GM23248 (cell line): ENCODE measurements around the gene PIEZO2. TPM values are rescaled to one million over a fixed set of nuclear protein-coding genes. Genes with fewer than 3 reads are reported as not detected.
"Not testable (repeated sequence)": the region's sequence is repeated elsewhere in the genome, so short reads cannot be mapped to it uniquely, and the experiment has no call there.

Experiments used
- DNase-seq: peaks from one replicate; pipeline ENCODE4 v3.0.0-alpha.2; 2015
- H2AFZ ChIP-seq: fragments of 200-600 bp; sonication (generic); 2 replicates; pipeline ENCODE4 v1.6.1; 2016; ENCODE audit warnings: antibody characterized with exemption
- H3F3A ChIP-seq: fragments of 200-600 bp; sonication (generic); 2 replicates; pipeline ENCODE4 v1.6.1; 2016; ENCODE audit warnings: mild to moderate bottlenecking, antibody characterized with exemption, mixed run types; ENCODE audit not compliant: insufficient read depth
- H3K27ac ChIP-seq: fragments of 200-600 bp; sonication (generic); 2 replicates; pipeline ENCODE4 v1.5.1; 2016; ENCODE audit warnings: mild to moderate bottlenecking
- H3K27me3 ChIP-seq: fragments of 200-600 bp; sonication (generic); replicated peaks from 2 replicates; pipeline ENCODE4 v1.6.1; 2016; ENCODE audit warnings: mild to moderate bottlenecking; ENCODE audit not compliant: insufficient read depth
- H3K36me3 ChIP-seq: fragments of 200-600 bp; sonication (generic); 2 replicates; pipeline ENCODE4 v1.6.1; 2016; ENCODE audit warnings: low read depth, mild to moderate bottlenecking
- H3K4me1 ChIP-seq: fragments of 200-600 bp; sonication (generic); 2 replicates; pipeline ENCODE4 v1.6.1; 2016; ENCODE audit warnings: mild to moderate bottlenecking; ENCODE audit not compliant: insufficient read depth
- H3K4me2 ChIP-seq: fragments of 200-600 bp; sonication (generic); one replicate; pipeline ENCODE4 v1.6.1; 2016; ENCODE audit warnings: mild to moderate bottlenecking; ENCODE audit not compliant: unreplicated experiment
- H3K4me3 ChIP-seq: fragments of 200-600 bp; sonication (generic); 2 replicates; pipeline ENCODE4 v1.5.1; 2016; ENCODE audit warnings: mild to moderate bottlenecking
- H3K79me2 ChIP-seq: fragments of 200-600 bp; sonication (generic); 2 replicates; pipeline ENCODE4 v1.6.1; 2016; ENCODE audit warnings: mild to moderate bottlenecking; ENCODE audit not compliant: insufficient read depth
- H3K9ac ChIP-seq: fragments of 200-600 bp; sonication (generic); 2 replicates; pipeline ENCODE4 v1.6.1; 2016; ENCODE audit warnings: mild to moderate bottlenecking
- H3K9me2 ChIP-seq: fragments of 200-600 bp; sonication (generic); 2 replicates; pipeline ENCODE4 v1.6.1; 2016; ENCODE audit warnings: mixed run types, mild to moderate bottlenecking, moderate library complexity; ENCODE audit not compliant: insufficient read depth
- H3K9me3 ChIP-seq: fragments of 200-600 bp; sonication (generic); one replicate; pipeline ENCODE4 v1.6.1; 2017; ENCODE audit warnings: low read depth
- H4K20me1 ChIP-seq: fragments of 200-600 bp; sonication (generic); 2 replicates; pipeline ENCODE4 v1.6.0; 2016; ENCODE audit not compliant: insufficient read depth
- EZH2 ChIP-seq: fragments of 200-600 bp; sonication (generic); IDR thresholded peaks from 2 replicates; pipeline ENCODE4 v1.6.1; 2018; ENCODE audit warnings: antibody characterized with exemption, mild to moderate bottlenecking; ENCODE audit not compliant: insufficient read depth, poor library complexity, severe bottlenecking
- EZH2phosphoT487 ChIP-seq: fragments of 200-600 bp; sonication (generic); IDR thresholded peaks from 2 replicates; pipeline ENCODE4 v1.6.1; 2018; ENCODE audit warnings: antibody characterized with exemption, moderate library complexity, mild to moderate bottlenecking, low read depth; ENCODE audit not compliant: insufficient read depth
- WGBS, 2 experiments: methylation state at CpG; one replicate each; pipeline ENCODE4 v1.1.6; 2015 to 2017; ENCODE audit warnings: low lambda C conversion rate in 2 of 2, low coverage in 1 of 2; ENCODE audit errors: missing lambda C conversion rate in 2 of 2; 5-methylcytosine and 5-hydroxymethylcytosine counted together
- in situ Hi-C: fragments of 300-500 bp; cut with MboI; formaldehyde crosslinking; loops from 2 replicates; pipeline ENCODE4 v1.15.0; 2020
- polyA plus RNA-seq: library from polyadenylated mRNA; unstranded; fragments of >200 nt; fragmentation: Nextera tagmentation; extraction: Ambion mirVana; gene quantifications from 2 replicates; pipeline ENCODE4 v1.2.1, GENCODE V29; 2016
- total RNA-seq: library from RNA; depleted of rRNA; stranded (reverse); fragments of >200 nt; shearing (Covaris generic); gene quantifications from 2 replicates; pipeline ENCODE4 v1.2.3, GENCODE V29; 2014

PIEZO2 gene
- total and polyA plus RNA-seq, 2 experiments from 2014 or later, result 0.93 to 1.5 TPM

- in situ Hi-C loops, result no loop called here
- DNase-seq, result no peak
- TF ChIP-seq EZH2phosphoT487, result no peak
- no peak for TF ChIP-seq EZH2
- peaks cover 60% of the 10 kb centered on the region for H3K4me1 ChIP-seq
- no peak overlapping the region for H3K9ac ChIP-seq
- WGBS, 2 experiments, result 94 to 96% methylated on average over 4 of the region's 4 CpGs
- H3K36me3 ChIP-seq, result no peaks in the 10 kb centered on the region
- no peak overlapping the region for H3K4me3 ChIP-seq
- no peaks in the 10 kb centered on the region for H4K20me1 ChIP-seq
- no peak overlapping the region for H2AFZ ChIP-seq
- H3K9me2 ChIP-seq, result no peaks in the 10 kb centered on the region
- no peaks in the 10 kb centered on the region for H3K9me3 ChIP-seq
- no peak overlapping the region for H3K4me2 ChIP-seq
- no peak overlapping the region for H3K27ac ChIP-seq
- H3K79me2 ChIP-seq, result no peaks in the 10 kb centered on the region
- no peaks in the 10 kb centered on the region for H3K27me3 ChIP-seq
- peaks cover 52% of the 10 kb centered on the region for H3F3A ChIP-seq
Measured at GRCh38 chr18:10924290-10924689, 225.1 kb downstream of the PIEZO2 start.

DNA sequence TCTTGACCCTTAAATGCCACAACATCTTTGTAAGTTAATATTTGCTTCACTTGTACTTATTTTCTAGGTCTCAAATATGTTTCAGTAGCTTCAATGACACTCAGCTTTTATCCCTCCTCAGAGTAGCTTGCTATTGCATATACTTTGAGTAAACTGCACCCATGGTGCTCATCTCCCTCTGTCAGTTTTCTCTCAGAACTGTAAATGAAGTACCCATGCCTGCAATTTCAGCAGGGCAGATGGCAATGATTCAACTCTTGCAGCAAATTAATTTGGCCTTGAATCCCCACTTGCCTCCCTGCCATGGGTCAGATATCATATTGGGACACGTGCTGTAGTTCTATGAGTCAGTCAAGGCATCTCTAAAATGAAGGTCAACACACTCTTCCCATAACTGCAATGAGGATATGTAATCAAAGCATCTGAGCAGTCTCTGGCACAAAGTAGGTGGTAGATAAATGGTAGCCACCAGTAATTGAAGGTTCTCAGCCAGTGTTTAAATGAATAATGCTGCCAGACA is 225.8 kb downstream of the PIEZO2 start:
- H2AFZ ChIP-seq, result no peak overlapping the region
- peak; percentile 46 for DNase-seq

DNA sequence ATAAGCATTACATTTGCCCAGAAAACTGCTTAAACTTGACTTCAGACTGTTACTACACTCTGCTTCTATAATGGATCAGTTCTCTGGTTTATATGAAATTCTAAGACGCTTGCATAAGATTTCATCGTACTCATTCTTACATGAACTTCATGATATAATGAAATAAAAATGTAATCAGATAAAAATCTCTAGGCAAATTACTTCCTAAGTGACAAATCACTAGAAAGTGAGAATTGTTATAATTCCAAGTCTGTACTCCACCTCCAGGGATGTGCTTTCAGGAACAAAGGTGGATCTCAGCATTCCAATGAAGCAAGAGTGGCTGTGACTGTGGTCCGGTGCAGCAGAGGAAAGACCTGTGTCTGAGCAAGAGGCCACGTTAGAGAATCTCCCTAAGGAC is 226.2 kb downstream of the PIEZO2 start:
- Histone ChIP-seq H3K27me3 (no peaks in the 10 kb centered on the region), H3K4me2 (no peak overlapping the region), H3K27ac (no peak overlapping the region), H3K9me3 (no peaks in the 10 kb centered on the region), H3K9ac (no peak overlapping the region), H2AFZ (no peak overlapping the region), H3K36me3 (no peaks in the 10 kb centered on the region), H3K4me3 (no peak overlapping the region), H3F3A (peaks cover 43% of the 10 kb centered on the region), H3K4me1 (peaks cover 49% of the 10 kb centered on the region), H4K20me1 (no peaks in the 10 kb centered on the region), H3K79me2 (no peaks in the 10 kb centered on the region), H3K9me2 (no peaks in the 10 kb centered on the region)
- 50 to 56% methylated on average over 4 of the region's 4 CpGs for WGBS, 2 experiments
- no peak for TF ChIP-seq EZH2
- TF ChIP-seq EZH2phosphoT487, result no peak
- DNase-seq, result peak; percentile 21
- in situ Hi-C loops, result no loop called here

More for the DNA sequence above, 225.8 kb downstream of the PIEZO2 start:
- Histone ChIP-seq H3K9me3 (no peaks in the 10 kb centered on the region), H3K36me3 (no peaks in the 10 kb centered on the region), H3K4me3 (no peak overlapping the region), H3K9me2 (no peaks in the 10 kb centered on the region), H3K4me2 (no peak overlapping the region), H3K27ac (no peak overlapping the region), H3K27me3 (no peaks in the 10 kb centered on the region), H3K4me1 (peaks cover 54% of the 10 kb centered on the region), H3F3A (peaks cover 47% of the 10 kb centered on the region), H4K20me1 (no peaks in the 10 kb centered on the region), H3K9ac (no peak overlapping the region), H3K79me2 (no peaks in the 10 kb centered on the region)
- 17 to 25% methylated on average over 1 of the region's 1 CpG for WGBS, 2 experiments
- in situ Hi-C loops, result no loop called here
- no peak for TF ChIP-seq EZH2phosphoT487
- no peak for TF ChIP-seq EZH2

- H3K4me3 ChIP-seq, H3K9me3 ChIP-seq, H3K27ac ChIP-seq, H3K9ac ChIP-seq, H3K36me3 ChIP-seq, H3K27me3 ChIP-seq, H3K4me2 ChIP-seq, H4K20me1 ChIP-seq, DNase-seq, in situ Hi-C loops, H3K79me2 ChIP-seq, H2AFZ ChIP-seq, H3K9me2 ChIP-seq: not testable (repeated sequence)
- WGBS, 2 experiments, result 96 to 100% methylated on average over 1 of the region's 1 CpG
- peaks cover 38% of the 10 kb centered on the region for H3F3A ChIP-seq
- H3K4me1 ChIP-seq, result peaks cover 45% of the 10 kb centered on the region
Measured at GRCh38 chr18:10922712-10923111, 226.7 kb downstream of the PIEZO2 start.

- H3K9me2 ChIP-seq, H3K27me3 ChIP-seq, H3K4me3 ChIP-seq, H3K27ac ChIP-seq, in situ Hi-C loops, H3K9ac ChIP-seq, H2AFZ ChIP-seq, H3K9me3 ChIP-seq, DNase-seq, H3K36me3 ChIP-seq, H3K79me2 ChIP-seq, H4K20me1 ChIP-seq, H3K4me2 ChIP-seq: not testable (repeated sequence)
- peaks cover 15% of the 10 kb centered on the region; the same call in 1 of the 2 replicates for H3F3A ChIP-seq
- peaks cover 23% of the 10 kb centered on the region for H3K4me1 ChIP-seq
- 69 to 70% methylated on average over 6 of the region's 6 CpGs for WGBS, 2 experiments
Measured at GRCh38 chr18:10920309-10920708, 229.1 kb downstream of the PIEZO2 start.
